22Rv1 (cell line): Measurements from ENCODE around the gene NHEJ1.

Experiments used
- H3K27ac ChIP-seq: fragments of 450-650 bp; 2 replicates; pipeline ENCODE4 v1.5.1; 2017
- CTCF ChIP-seq: fragments of 450-650 bp; IDR thresholded peaks from 2 replicates; pipeline ENCODE4 v1.5.1; 2017; ENCODE audit warnings: mild to moderate bottlenecking
- ZFX ChIP-seq: fragments of 450-650 bp; IDR thresholded peaks from 2 replicates; pipeline ENCODE4 v1.6.1; 2017; ENCODE audit warnings: antibody characterized with exemption, borderline replicate concordance

Gene NHEJ1

GRCh38 chr2:219116776-219117646 lies 43.6 kb downstream of the NHEJ1 start:
- no peak overlapping the region for H3K27ac ChIP-seq
- no peak for TF ChIP-seq ZFX
- no peak for TF ChIP-seq CTCF

GRCh38 chr2:219112651-219113338 lies 47.8 kb downstream of the NHEJ1 start:
- no peak for TF ChIP-seq CTCF
- TF ChIP-seq ZFX = no peak
- peak overlapping the region; percentile 1; the same call in 1 of the 2 replicates for H3K27ac ChIP-seq

- peak overlapping the region; percentile 1; the same call in 1 of the 2 replicates for H3K27ac ChIP-seq
- TF ChIP-seq CTCF = no peak
- TF ChIP-seq ZFX = no peak
These were observed 48.6 kb downstream of the NHEJ1 start for GRCh38 chr2:219112062-219112406.

- H3K27ac ChIP-seq = 0 out of 2 replicates have a peak overlapping the region, but pooled peaks have one; percentile 12
- TF ChIP-seq CTCF (no peak), ZFX (no peak)
These were observed 49.1 kb downstream of the NHEJ1 start for GRCh38 chr2:219111375-219112061.

GRCh38 chr2:219109471-219109870 lies 51.1 kb downstream of the NHEJ1 start:
- H3K27ac ChIP-seq = no peak overlapping the region
- no peak for TF ChIP-seq CTCF
- TF ChIP-seq ZFX = no peak

- TF ChIP-seq ZFX (no peak), CTCF (no peak)
- H3K27ac ChIP-seq = no peak overlapping the region
These were observed 52.9 kb downstream of the NHEJ1 start for GRCh38 chr2:219107758-219108157.
